GM12873 (cell line): ENCODE measurements around the gene LRTM1.

Source experiments
- TF ChIP-seq, protein P1 (sequence below): IDR thresholded peaks from 2 replicates; pipeline ENCODE4 v1.5.1; 2012; ENCODE audit warnings: low read depth, mild to moderate bottlenecking, moderate library complexity, low read length, control low read depth; ENCODE audit not compliant: insufficient read depth; ENCODE audit errors: missing control alignments

LRTM1 gene

GRCh38 chr3:54928046-54928770 is at the start of gene LRTM1:
Gene LRTM1, minus strand, starts transcription at chr3:54928059. Its CDS starts 148 bp downstream, at chr3:54927911.
- TF ChIP-seq, protein P1, sequence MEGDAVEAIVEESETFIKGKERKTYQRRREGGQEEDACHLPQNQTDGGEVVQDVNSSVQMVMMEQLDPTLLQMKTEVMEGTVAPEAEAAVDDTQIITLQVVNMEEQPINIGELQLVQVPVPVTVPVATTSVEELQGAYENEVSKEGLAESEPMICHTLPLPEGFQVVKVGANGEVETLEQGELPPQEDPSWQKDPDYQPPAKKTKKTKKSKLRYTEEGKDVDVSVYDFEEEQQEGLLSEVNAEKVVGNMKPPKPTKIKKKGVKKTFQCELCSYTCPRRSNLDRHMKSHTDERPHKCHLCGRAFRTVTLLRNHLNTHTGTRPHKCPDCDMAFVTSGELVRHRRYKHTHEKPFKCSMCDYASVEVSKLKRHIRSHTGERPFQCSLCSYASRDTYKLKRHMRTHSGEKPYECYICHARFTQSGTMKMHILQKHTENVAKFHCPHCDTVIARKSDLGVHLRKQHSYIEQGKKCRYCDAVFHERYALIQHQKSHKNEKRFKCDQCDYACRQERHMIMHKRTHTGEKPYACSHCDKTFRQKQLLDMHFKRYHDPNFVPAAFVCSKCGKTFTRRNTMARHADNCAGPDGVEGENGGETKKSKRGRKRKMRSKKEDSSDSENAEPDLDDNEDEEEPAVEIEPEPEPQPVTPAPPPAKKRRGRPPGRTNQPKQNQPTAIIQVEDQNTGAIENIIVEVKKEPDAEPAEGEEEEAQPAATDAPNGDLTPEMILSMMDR: no peak

GRCh38 chr3:54977439-54977838 is 49.6 kb upstream of the LRTM1 start:
- TF ChIP-seq, protein P1: no peak

- TF ChIP-seq, protein P1: no peak
These were observed 43.0 kb upstream of the LRTM1 start for GRCh38 chr3:54970895-54971294.

- TF ChIP-seq, protein P1: no peak
These were observed 41.8 kb upstream of the LRTM1 start for GRCh38 chr3:54969652-54970051.

DNA sequence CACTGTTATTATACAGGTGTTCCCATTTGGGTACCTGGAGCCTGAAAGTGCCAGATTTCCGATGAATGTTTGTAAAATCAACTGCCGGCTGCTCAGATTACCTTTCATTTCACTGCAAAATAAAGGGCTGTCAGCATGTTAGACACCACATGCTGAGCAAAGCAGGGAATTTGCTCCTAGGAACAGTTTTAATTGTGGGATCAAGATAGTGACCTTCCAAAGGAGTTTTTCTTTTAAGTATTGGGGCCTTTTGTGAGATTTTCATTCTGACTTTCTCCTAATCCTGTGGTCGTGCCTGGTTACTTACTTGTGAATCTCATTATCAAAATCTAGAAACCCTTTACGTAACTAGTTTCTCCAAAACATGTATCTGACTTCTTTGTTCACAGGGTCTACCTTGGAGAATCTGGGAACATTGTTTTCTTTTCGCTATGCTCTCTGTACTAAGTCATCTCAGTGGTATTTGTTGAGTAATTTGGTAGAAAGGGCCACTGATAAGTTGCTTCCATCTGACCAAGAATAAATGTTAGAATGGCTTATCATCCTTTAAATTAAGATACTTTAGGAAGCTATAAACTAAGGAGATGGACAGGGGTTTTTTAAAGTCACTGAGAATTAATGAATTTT is 40.8 kb upstream of the LRTM1 start:
- TF ChIP-seq, protein P1: no peak

DNA sequence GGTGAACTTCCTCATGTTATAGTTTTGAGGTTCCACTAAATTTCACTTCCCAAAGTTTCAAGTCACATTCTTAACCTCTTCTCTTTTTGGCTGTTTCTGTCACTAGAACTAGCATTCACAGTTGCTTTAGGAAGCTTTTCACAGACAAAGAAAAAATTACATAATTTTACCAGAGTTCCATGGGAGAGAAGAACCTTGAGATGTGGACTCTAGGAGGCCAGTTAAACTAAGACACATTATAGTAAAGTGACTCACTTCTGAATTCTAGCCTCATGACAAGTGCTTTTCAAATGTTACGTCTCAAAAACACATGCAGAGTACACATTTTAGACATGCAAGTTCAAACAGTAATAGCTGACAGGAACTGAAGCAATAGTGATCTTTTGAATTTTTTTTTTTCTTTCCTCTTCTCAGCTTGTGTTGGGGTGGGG is 39.9 kb upstream of the LRTM1 start:
- TF ChIP-seq, protein P1: no peak

DNA sequence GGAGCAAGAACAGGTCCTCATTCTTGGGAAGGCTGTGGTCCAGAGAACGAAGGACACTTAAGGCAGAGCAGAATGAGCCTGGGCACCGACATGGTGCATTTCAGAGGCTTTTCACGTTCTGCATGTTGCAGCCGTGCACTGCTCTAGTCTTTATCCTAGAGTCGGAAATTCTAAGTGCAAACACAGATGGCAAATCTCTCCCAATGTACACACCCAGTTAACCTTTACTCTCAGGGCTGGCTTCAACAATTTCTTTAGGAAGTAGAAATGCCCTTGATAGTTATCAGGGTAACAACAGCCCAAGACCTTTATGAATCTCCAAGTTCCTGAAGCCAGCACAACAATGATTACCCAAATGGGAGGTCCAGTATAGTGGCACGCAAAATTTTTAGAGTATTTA is 39.1 kb upstream of the LRTM1 start:
- TF ChIP-seq, protein P1: no peak
